ENCODE measurements around the gene PNPLA7.
"Not testable (repeated sequence)": the region's sequence is repeated elsewhere in the genome, so short reads cannot be mapped to it uniquely, and the experiment has no call there.

The PNPLA7 gene

DNA sequence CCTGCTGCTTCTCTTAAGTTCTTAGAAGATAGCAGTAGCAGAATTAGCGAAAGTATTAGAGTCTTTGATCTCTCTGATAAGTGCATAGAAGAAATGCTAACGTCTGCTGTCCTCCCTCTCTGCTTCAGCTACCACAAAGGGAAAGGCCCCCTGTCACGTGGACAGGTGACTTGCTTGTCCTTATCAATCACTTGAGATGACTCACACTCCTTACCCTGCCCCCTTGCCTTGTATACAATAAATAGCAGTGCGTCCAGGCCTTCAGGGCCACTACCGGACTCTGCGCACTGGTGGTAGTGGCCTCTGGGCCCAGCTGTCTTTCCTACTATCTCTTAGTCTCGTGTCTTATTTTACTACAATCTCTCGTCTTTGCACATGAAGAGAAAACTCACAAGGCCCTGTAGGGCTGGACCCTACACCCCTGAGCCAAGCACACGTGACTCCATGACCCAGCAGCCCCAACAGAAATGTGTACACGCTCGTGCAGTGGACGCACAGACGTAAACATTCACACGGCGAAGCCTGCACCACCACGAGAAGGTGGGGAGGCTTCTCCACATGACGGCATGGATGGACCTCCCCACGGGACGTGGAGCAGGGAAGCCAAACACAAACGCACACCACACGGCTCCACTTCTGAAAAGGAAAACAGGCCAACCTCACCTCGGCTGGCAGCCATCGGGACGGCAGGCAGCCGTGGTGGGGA, 38.3 kb downstream of the PNPLA7 start:
- no peak for DNase-seq

DNA sequence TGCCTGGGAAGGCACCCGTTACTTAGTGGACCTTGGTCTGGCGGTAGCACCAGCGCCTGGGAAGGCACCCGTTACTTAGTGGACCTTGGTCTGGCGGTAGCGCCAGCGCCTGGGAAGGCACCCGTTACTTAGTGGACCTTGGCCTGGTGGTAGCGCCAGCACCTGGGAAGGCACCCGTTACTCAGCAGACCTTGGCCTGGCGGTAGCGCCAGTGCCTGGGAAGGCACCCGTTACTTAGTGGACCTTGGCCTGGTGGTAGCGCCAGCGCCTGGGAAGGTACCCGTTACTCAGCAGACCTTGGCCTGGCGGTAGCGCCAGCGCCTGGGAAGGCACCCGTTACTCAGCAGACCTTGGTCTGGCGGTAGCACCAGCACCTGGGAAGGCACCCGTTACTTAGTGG, 39.1 kb downstream of the PNPLA7 start:
- DNase-seq, result not testable (repeated sequence)

DNA sequence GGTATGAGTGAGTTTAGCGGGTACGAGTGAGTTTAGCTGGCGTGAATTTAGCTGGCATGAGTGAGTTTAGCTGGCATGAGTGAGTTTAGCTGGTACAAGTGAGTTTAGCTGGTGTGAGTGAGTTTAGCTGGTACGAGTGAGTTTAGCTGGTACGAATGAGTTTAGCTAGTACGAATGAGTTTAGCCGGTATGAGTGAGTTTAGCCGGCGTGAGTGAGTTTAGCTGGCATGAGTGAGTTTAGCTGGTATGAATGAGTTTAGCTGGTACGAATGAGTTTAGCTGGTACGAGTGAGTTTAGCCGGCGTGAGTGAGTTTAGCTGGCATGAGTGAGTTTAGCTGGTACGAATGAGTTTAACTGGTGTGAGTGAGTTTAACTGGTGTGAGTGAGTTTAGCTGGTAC, 41.0 kb downstream of the PNPLA7 start:
- DNase-seq, result no peak

DNA sequence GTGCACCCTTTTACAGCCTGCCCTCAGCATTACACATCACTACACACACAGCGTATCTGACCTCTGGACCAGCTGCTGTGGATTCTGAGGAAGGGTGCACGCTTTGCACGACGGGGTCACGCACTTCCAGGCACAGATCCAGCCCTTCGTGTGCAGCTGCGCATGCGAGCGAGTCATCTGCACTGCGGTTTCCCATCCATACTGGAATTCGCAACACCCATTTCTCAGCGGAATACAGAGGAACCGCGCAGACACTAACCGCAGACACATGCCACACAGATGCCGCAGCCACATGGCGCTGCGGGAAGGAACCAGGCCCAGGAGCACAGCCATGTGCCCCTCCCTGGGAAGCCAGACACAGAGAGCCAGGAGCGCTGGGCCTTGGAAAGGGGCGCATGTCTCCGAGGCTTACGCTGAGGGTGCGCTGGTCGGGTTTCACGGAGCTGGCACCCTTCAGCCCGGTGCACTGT, 43.5 kb downstream of the PNPLA7 start:
- no peak for DNase-seq

DNA sequence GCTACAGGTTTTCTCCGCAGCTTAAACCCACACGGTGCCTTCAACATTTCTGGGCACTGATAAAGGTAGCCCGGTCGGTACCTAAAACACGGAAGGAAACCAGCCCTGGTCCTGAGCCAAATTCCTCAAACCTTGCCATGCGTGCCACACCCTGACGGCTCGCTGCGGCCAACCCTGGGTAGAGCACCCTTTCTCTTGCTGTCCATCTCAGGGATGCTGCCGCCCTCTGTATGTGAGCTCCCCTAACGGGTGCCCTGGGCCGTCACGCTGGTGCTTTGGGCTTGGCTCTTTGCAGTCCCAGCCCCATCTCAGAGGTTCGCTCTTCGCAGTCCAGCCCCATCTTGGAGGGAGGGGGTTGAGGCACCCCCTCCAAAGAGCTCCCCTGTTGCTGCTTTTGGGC, 43.9 kb downstream of the PNPLA7 start:
- no peak for DNase-seq

DNA sequence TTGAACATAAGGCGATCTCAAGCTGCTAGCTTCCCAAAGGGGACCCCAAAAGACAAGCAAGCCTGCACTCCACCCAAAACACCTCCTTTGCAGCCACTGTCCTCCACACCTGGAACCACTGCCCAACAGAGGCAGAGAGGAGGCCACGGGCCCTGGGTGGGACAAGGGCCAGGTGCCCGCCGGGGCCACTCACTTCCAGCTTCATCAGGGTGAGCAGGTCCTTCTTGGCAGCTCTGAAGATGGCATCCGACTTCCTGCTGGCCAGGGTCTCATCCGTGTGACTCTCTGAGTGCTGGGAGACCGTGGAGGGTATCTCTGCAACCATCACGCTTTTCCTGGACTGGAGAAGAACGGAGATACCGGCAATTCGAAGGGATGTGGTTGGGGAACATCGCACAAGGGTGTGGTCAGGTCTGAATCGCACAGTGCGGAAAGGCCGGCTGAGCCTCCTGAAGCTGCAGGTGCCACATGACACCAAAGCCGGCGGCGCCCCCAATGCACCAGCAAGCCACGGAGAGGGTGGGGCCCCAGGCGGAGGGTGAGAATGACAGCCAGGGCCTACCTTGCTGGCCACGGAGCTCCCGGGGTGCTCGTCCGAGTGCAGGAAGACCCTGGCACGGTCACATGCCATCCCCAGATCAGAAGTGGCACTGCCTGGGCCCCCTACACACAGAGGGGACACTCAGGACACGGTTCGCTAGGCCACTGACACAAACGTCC, 44.6 kb downstream of the PNPLA7 start:
- DNase-seq, result no peak

DNA sequence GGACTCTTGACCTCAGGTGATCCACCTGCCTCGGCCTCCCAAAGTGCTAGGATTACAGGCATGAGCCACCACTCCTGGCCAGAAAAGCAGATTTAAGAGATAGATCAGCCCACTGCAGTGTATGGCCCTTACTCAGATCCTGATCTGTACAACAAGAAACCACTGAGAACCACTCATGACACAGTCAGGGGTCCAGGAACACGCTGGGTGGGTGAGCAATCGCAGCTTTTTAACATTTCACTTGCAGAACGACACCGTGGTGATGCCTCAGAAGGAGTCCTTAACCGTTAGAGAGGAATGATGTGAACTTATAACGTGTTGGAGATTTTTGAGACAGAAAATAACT, 45.8 kb downstream of the PNPLA7 start:
- DNase-seq, result no peak

DNA sequence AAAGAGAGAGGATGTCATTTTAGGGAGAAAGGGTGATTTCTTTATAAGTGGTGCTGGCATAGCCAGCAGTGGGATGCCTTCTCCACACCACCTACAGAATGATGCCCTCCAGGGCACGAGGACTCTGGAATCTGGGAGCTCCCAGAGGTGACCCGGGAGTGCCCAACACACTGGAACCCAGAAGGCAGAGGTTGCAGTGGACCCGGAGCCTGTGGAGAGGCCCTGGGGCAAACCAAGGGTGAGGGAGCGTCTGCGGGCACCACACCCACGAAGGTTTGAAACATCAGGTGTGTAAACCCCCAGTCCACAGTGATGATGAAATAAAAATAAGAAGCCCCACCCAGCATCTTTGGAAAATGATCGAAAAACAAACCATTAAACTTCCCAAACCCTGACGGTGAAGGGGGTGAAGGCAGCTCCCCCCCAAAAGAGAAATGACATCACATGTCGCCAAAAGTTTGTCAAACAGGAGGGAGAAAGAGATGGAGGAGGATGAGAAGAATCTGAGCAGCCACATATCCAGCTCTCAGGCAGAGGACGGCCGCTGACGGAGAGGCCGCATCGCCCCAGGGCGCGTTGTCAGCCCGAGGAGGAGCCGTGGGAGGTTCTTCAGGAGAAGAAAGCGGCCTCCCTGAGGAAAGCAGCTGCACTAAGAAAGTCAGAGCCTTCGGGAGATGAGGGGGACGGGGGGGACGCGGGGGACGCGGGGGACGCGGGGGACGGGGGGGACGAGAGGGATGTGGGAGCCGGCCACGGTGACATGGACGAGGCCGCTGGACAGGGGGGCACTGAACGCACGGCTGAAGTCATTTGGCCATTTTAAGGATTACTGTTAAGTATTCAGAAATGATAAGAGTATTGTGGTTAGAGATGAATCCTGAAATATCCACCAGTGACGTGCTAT, 47.9 kb downstream of the PNPLA7 start:
- no peak for DNase-seq

DNA sequence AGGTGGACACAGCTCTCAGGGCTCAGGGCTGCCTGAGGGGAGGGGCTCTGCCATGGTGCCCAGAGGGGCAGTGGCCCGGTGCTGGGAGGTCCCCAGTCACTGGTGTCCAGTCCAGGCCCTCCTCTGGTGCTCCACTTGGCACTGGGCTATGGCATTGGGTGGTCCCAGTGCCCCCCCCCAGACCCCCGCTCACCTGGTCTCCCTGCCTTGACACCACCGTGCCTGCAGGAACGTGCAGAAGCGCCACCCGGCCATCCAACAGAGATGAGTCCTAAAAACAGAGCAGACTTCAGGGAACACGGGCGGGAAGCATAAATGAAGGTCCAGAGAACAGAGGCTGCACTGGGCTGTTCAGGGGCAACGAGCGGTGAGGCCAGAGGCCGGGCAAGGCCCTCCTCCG, 48.7 kb downstream of the PNPLA7 start:
- DNase-seq, result no peak

DNA sequence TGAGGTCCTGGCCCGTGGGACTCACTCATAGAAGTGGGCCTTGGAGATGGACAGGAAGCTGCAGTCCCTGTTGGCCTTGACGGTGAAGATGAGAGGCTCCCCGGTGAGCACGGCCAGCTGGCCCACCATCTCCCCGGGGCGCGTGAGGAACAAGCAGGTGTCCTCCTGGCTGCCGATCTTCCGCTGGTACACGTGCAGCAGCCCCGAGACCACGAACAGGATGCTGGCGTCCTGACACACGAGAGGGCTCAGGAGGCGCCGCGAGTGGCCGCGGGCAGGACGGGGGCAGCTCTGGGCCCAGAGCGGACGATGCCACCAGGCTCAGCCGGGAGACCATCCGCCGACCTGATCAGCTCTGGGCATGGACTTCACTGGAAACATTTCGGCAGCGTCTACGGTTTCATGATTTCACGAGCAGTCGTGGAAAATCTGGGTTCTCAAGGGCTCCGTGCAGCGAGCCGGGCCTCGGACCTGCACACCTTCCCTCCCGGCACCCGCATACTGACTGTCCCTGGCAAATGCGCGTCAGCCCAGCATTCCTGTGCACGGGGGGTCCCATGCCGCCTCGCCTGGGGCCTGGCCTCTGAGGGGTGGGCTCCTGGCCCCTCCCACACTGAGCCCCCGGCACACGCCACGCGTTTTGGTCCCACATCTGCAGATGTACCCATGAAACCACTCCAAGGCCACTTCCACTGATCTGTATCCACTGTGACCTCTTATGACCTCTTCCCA, 49.4 kb downstream of the PNPLA7 start:
- no peak for DNase-seq

DNA sequence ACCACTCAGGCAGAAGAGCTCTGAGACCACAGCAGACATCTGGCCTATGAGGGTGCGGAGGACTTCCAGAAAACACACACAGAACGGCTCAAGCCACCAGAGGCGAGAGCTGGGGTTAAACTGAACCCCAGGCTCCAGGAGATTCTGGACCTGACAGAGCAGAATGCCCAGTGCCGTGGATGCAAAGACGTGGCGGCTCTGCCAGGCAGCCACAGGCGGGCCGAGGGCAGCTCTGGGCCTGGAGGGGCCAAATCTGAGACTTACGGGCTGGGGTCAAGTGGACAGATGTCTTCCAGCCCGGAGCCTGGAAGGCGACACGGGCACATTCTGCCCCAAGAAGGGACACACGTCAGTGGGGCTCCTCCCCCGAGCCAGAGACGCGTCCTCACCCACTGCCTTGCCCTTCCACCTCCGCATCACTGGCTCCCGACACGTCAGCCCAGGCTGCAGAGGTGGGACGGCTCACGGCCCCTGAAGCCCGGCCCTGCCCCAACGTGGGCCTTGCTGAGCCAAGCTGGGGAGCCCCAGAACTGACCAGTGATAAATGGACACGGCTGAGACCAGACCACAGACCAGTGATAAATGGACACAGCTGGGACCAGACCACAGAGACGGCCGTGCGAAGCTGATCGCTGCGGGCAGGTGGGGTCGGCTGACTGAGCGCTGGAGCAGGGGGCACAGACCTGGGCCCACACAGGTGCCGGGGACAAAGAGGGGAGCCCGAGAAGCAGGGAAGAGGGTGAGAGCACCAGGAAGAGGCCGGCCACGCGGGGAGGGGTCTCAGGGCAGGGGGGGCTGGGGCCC, 50.1 kb downstream of the PNPLA7 start:
- no peak for DNase-seq

DNA sequence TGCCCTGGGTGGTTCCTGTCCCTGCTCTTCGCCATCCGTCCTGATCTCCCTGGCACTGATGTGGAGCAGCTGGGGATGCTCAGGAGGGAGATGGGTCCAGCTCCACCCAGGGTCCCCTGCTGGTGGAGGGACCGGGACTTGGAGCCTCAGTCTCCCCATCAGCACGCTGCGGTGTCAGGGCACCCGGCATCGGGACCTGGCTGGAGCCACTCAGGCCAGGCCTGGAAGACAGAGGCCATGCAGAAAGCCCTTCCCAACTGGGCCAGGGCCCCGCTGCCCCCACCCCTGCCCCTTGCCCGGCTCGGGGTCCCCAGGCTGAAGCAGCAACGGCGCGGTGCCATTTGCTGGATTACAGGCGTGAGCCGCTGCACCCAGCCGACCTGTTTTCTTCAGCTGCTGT, 50.8 kb downstream of the PNPLA7 start:
- no peak for DNase-seq

DNA sequence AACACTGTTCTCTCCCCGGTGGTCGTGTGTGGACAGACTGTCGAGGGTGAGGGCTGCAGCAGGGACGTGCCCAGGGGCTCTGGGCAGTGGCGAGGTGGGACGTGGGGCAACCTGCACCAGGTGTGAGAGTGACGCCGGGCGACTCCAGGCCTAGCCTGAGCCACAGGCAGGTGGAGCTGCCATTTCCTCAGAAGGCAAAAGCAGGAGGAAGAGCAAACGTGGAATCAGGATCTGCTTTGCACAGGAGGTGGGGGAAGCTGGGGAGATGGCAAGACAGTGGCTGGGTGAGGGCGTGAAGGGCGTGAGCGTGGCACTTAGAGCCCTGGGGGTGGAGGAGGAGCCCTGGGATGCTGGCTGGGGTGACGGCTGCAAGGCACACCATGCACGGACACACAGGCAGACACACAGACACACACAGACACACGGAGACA, 51.5 kb downstream of the PNPLA7 start:
- DNase-seq, result no peak

DNA sequence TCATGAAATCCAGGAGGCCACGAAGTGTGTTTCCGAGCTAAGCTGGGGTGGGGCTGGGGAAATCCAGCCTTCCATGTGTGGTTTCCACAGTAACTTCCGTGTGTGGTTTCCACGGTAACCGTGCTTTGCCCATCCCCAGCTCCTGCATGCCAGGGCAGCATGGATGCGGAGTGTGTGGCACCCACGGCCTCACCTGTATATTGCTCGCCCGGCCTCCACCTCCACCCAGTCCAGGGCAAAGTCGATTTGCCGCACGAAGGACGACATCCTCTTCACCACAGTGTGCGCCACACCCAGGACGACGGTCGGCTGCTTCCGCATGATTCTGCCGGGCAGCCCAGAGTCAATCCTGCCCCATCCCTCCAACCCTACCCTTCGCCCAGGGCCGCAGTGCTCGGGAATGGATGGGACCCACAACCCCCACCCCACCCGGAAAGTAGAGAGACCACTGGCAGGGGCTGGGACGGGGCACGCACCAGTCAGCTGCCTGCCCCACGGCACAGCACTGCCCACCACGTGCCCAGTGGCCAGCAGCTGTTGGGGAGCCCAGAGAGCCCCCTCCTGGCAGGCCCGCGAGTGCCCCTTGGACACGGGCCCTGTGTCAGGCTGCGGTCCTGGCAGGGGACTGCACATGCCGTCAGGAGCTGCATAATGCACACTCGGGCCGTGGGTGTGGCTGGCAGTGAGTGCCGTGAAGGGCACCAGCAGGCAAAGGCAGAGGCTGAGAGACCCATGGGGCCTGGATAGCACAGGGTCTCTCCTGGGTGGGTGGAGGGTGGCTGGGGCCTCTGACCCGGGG, 52.1 kb downstream of the PNPLA7 start:
- no peak for DNase-seq

DNA sequence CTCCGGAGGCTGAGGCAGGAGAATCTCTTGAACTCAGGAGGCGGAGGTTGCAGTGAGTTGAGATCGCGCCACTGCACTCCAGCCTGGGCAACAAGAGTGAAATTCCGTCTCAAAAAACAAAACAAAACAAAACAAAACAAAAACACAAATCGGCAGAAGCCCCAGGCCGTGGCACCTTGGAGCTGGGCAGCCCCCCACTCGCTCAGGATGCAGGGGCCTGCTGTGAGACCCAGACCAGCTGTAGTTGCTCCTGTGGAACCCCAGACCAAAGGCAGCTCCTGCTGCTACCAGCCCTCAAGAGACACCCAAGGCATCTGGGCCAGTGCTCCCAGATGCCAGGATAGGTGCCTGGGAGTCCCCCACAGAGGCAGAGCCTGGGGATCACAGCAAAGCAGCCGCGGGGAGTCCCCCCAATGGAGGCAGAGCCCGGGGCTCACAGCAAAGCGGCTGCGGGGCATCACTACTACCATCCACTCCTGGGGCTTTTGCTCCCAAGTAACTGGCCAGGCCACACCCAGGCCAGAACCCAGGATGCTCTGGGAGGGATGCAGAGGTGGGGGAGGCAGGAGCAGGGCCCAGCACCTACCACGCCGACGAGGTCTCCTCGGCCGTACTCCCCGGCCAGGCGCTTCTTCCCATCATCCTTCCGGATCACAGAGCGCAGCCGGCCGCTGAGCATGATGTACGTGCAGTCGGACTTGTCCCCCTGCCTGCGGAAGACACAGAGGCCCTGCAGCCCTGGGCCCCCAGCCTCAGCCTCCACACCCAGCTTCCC, 53.4 kb downstream of the PNPLA7 start:
- no peak for DNase-seq

DNA sequence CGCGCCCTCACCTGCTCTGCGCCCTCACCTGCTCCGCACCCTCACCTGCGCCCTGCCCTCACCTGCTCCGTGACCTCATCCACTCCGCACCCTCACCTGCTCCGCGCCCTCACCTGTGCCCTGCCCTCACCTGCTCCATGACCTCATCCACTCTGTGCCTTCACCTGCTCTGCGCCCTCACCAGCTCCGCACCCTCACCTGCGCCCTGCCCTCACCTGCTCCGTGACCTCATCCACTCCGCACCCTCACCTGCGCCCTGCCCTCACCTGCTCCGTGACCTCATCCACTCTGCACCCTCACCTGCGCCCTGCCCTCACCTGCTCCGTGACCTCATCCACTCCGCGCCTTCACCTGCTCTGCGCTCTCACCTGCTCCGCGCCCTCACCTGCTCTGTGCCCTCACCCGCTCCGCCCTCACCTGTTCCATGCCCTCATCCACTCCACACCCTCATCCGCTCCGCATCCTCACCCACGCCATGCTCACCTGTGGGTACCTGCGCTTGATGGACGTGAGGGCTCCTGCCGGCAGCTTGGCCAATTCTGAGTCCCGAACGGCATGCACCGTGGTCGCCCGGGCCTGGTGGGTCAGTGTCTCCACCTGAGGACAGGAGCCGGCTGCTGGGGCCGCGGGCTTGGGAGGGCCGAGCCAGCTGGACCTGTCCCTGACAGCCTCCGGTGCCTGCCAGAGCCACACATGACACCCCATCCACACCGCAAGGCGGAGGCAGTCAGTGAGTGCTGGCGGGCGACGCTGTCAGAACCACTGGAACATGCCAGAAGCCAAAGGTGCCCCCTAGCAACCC, 55.5 kb downstream of the PNPLA7 start:
- no peak for DNase-seq

DNA sequence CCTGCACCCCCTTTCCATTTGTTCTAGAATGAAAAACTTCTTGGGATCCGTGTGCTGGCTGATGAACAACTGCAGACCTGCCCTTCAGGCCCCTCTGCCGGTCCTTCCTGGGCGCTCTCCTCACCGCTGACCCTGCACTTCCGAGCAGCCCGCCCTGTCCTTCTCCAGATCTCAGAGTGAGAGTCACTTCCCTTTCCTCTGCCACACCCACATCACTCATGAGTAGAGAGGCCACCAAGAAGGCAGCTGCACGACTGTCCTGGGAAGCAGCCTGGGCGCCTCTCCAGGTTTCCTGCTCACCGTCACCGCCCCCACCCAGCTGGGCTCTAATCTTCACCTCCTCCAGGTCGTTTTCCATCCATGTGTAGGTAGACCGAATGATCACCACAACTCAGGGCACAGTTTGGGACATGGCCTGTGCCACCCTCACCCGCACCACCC, 56.1 kb downstream of the PNPLA7 start:
- no peak for DNase-seq

DNA sequence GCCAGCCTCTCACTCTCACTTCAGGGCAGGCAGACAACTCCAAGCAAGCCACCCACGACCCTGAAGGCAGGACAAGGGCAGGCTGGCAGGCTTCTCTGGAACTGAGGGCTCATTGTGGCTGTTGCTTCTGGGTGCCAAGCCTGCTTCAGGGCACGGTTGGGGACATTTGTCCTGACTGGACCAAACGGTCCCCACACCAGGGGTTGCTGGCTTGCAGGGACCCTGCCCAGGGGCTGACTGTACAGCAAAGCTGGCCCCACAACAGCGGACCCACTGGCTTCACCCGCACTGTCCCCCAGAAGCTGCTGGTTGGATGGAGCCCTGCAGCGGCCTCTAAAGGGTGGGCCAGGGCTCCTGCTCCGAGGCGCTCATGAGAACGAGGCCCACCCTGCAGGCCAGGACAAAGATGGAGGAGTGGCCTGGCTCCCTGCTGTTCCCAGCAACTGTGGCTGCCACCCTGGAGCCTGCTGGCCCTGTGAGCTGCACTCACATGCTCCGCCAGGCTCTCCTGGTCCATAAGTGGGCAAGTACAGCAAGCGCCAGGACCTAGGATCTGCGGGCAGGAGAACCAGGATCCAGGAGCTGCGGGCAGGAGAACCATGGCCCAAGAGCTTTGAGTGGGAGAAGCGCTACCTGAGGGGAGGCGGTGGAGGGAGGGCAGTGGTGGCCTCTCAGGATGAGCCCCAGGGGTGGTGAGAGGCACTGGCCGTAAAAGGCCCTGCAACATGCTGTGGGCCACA, 56.7 kb downstream of the PNPLA7 start:
- no peak for DNase-seq

Data from activated naive CD4-positive, alpha-beta T cell treated with anti-CD3 and anti-CD28 coated beads, Interleukin-2, amount 50 U/mL, for 16 hours (primary cell).